K562 (cell line): ENCODE results near the gene AIF1. TPM values are rescaled to one million over a fixed set of nuclear protein-coding genes. Genes with fewer than 3 reads are reported as not detected.

Source experiments
- CBX5 ChIP-seq: IDR thresholded peaks from 2 replicates; pipeline ENCODE4 v1.6.1; 2014; ENCODE audit warnings: low read depth, borderline replicate concordance
- CBX8 ChIP-seq: fragments of 200-600 bp; sonication (generic); IDR thresholded peaks from 2 replicates; pipeline ENCODE4 v1.6.1; 2012; ENCODE audit warnings: borderline replicate concordance, mixed run types, low read depth, mild to moderate bottlenecking, moderate library complexity, mixed read lengths, low read length, control low read depth, inconsistent platforms; ENCODE audit not compliant: poor library complexity, severe bottlenecking; ENCODE audit errors: extremely low read depth
- E2F3 ChIP-seq: fragments of 250-450 bp; sonication (Bioruptor Pico); IDR thresholded peaks from 2 replicates; pipeline ENCODE4 v1.4.0; 2020; ENCODE audit warnings: mild to moderate bottlenecking
- EP300 ChIP-seq: IDR thresholded peaks from 2 replicates; pipeline ENCODE4 v1.6.1; 2012; ENCODE audit warnings: low read length, improper control_type of control experiment
- ESRRA ChIP-seq: fragments of 450-650 bp; IDR thresholded peaks from 2 replicates; pipeline ENCODE4 v1.6.1; 2014; ENCODE audit warnings: low read depth, mild to moderate bottlenecking, moderate library complexity, borderline replicate concordance
- ETV1 ChIP-seq: fragments of 450-650 bp; conservative IDR thresholded peaks from 2 replicates; pipeline ENCODE4 v1.6.1; 2016; ENCODE audit warnings: missing genetic modification characterization, control low read depth, low read depth, missing compliant biosample characterization
- FOSL1 ChIP-seq: fragments of 200-800 bp; sonication (Bioruptor generic); conservative IDR thresholded peaks from 2 replicates; pipeline ENCODE4 v1.6.1; 2016; ENCODE audit warnings: missing genetic modification characterization, missing compliant biosample characterization
- GTF2A2 ChIP-seq: IDR thresholded peaks from 2 replicates; pipeline ENCODE4 v1.6.1; 2016; ENCODE audit warnings: mild to moderate bottlenecking, missing genetic modification characterization, missing compliant biosample characterization
- HDAC2 ChIP-seq: fragments of 450-650 bp; IDR thresholded peaks from 2 replicates; pipeline ENCODE4 v1.6.1; 2016; ENCODE audit warnings: mild to moderate bottlenecking
- IRF2 ChIP-seq: sonication (generic); formaldehyde crosslinking; IDR thresholded peaks from 2 replicates; pipeline ENCODE4 v1.8.1; 2022; ENCODE audit warnings: mild to moderate bottlenecking, missing genetic modification reagents
- KAT7 ChIP-seq: sonication (generic); formaldehyde crosslinking; IDR thresholded peaks from 2 replicates; pipeline ENCODE4 v1.8.0; 2022; ENCODE audit warnings: missing genetic modification reagents, mild to moderate bottlenecking, borderline replicate concordance
- KDM4B ChIP-seq, 2 experiments: fragments of 450-650 bp in 1 of 2; sonication (generic) in 1 of 2; IDR thresholded peaks; 2 replicates each; pipeline ENCODE4 v1.6.1; 2016 to 2017; ENCODE audit warnings: borderline replicate concordance in 2 of 2, antibody characterized with exemption in 1 of 2, low read depth in 1 of 2, mild to moderate bottlenecking in 1 of 2
- KLF10 ChIP-seq: fragments of 250-450 bp; sonication (Bioruptor Pico); IDR thresholded peaks from 2 replicates; pipeline ENCODE4 v1.6.1; 2021; ENCODE audit warnings: matching md5 sums
- POLR2G ChIP-seq: fragments of 200-400 bp; formaldehyde crosslinking; IDR thresholded peaks from 2 replicates; pipeline ENCODE4 v1.6.1; 2017; ENCODE audit warnings: low read depth, mild to moderate bottlenecking, antibody characterized with exemption, low read length, moderate library complexity
- RBM14 ChIP-seq: fragments of 200-400 bp; formaldehyde crosslinking; IDR thresholded peaks from 2 replicates; pipeline ENCODE4 v1.6.1; 2018; ENCODE audit warnings: low read depth, mild to moderate bottlenecking, low read length, moderate library complexity, borderline replicate concordance; ENCODE audit not compliant: insufficient read depth
- SIN3B ChIP-seq: fragments of 450-650 bp; IDR thresholded peaks from 2 replicates; pipeline ENCODE4 v1.6.1; 2017; ENCODE audit warnings: low read depth, mild to moderate bottlenecking, moderate library complexity
- SMARCA4 ChIP-seq: fragments of 450-650 bp; IDR thresholded peaks from 2 replicates; pipeline ENCODE4 v1.6.1; 2016
- SRSF3 ChIP-seq: fragments of 200-400 bp; formaldehyde crosslinking; IDR thresholded peaks from 2 replicates; pipeline ENCODE4 v1.6.1; 2016; ENCODE audit warnings: mild to moderate bottlenecking, low read length, moderate library complexity; ENCODE audit not compliant: insufficient read depth
- TAL1 ChIP-seq: fragments of 450-650 bp; IDR thresholded peaks from 2 replicates; pipeline ENCODE4 v1.6.1; 2016; ENCODE audit warnings: mild to moderate bottlenecking
- TBL1XR1 ChIP-seq, 2 experiments: IDR thresholded peaks; 2 replicates each; pipeline ENCODE4 v1.6.1; 2012; ENCODE audit warnings: improper control_type of control experiment in 2 of 2, low read length in 2 of 2, mild to moderate bottlenecking in 1 of 2
- TCF15 ChIP-seq: fragments of 250-450 bp; sonication (Bioruptor Pico); IDR thresholded peaks from 2 replicates; pipeline ENCODE4 v1.8.0; 2022; ENCODE audit warnings: moderate library complexity, mild to moderate bottlenecking, inconsistent platforms
- TEAD1 ChIP-seq, 2 experiments: fragments of 450-650 bp in 1 of 2; sonication (generic) in 1 of 2; formaldehyde crosslinking; IDR thresholded peaks; 2 replicates each; pipeline versions ENCODE4 v1.4.0 to v1.8.0; 2020 to 2022; ENCODE audit warnings: mild to moderate bottlenecking in 2 of 2, missing genetic modification reagents in 1 of 2
- TSC22D4 ChIP-seq: fragments of 450-650 bp; IDR thresholded peaks from 2 replicates; pipeline ENCODE4 v1.6.1; 2016; ENCODE audit warnings: missing genetic modification characterization, missing biosample characterization, control low read depth
- ZBTB17 ChIP-seq: fragments of 450-650 bp; formaldehyde crosslinking; IDR thresholded peaks from 2 replicates; pipeline ENCODE4 v1.4.0; 2020; ENCODE audit warnings: mild to moderate bottlenecking
- ZEB2 ChIP-seq: fragments of 450-650 bp; IDR thresholded peaks from 2 replicates; pipeline ENCODE4 v1.6.1; 2016
- ZNF121 ChIP-seq: sonication (generic); formaldehyde crosslinking; conservative IDR thresholded peaks from 2 replicates; pipeline ENCODE4 v1.8.0; 2022; ENCODE audit warnings: missing genetic modification reagents
- ZNF134 ChIP-seq: fragments of 250-450 bp; sonication (Bioruptor Pico); conservative IDR thresholded peaks from 2 replicates; pipeline ENCODE4 v1.4.0; 2020
- ZNF217 ChIP-seq: sonication (generic); formaldehyde crosslinking; IDR thresholded peaks from 2 replicates; pipeline ENCODE4 v1.8.0; 2022; ENCODE audit warnings: mild to moderate bottlenecking, missing genetic modification reagents
- ZNF277 ChIP-seq: fragments of 250-450 bp; sonication (Bioruptor Pico); IDR thresholded peaks from 2 replicates; pipeline ENCODE4 v1.8.0; 2022; ENCODE audit warnings: inconsistent platforms, mild to moderate bottlenecking, moderate library complexity, borderline replicate concordance
- ZNF583 ChIP-seq: fragments of 250-450 bp; sonication (Bioruptor Pico); IDR thresholded peaks from 2 replicates; pipeline ENCODE4 v1.4.0; 2020
- polyA plus RNA-seq, 8 experiments: library from polyadenylated mRNA; depleted of rRNA in 4 of 8; stranded (reverse) in 5 of 8; unstranded in 3 of 8; fragments of >200 nt; fragmentation: Nextera tagmentation in 2 of 8; fragmentation: Illumina TruSeq in 1 of 8; extraction: Ambion mirVana in 2 of 8; extraction: Trizol in 1 of 8; gene quantifications; 2 replicates each; pipeline versions ENCODE4 v1.2.1 to v1.2.3, GENCODE V29; 2011 to 2014; ENCODE audit warnings: inconsistent platforms in 1 of 8, missing spikeins in 1 of 8
- total RNA-seq, 7 experiments: library from RNA; depleted of rRNA in 6 of 7; stranded (reverse); fragments of >200 nt in 6 of 7; fragmentation: Illumina TruSeq in 2 of 7; extraction: Trizol in 2 of 7; gene quantifications; 2 replicates each; pipeline versions ENCODE4 v1.2.1 to v1.2.3, GENCODE V29; 2011 to 2021; ENCODE audit warnings: low replicate concordance in 1 of 7

AIF1 gene
- total and polyA plus RNA-seq, 9 of the 15 experiments (the other 6 are each of a cell fraction or from before 2014, with no cell fraction given): 9.4 to 33.4 (median 19.4) TPM

DNA sequence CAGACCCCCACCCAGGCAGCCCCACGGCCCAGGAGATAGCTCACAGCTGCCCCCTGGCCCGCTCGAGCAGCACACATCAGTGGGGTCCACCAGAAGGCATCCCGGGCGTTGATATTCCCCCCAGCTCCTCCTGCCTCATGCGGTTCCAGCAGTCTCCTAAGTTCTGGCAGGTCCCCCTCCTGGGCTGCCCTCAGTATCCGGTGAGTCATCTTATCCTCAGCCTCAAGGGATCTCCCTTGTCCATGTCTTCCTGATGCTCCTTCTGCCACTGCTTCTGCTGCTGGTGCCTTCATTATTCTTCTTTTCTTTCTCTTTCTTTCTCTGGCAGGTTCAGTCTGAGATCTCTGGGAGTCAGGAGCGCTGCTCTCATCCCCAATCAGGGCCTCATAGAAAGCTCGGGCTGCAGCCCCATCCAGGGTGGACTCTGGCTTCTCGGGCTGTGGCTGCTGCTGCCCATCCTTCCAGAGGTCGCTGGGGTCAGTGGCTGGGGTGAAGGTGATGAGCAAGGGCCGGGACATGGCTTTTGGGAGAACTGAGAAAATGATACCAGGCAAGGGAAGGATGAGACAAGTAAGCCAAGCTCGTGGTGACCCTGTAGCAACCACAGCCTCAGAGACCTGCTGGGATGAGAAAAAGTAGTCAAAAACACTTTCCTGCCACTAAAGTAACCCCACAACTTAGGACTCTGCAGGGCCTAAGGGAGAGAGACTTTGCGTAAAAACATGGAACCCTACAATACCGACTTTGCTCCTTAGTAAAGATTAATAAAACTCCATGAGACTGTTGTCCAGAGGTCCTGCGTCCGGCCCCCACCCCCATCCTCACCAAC lies 49.1 kb downstream of the AIF1 start (continued):
- TF ChIP-seq ESRRA (peak; percentile 79), FOSL1 (tag) (no peak), POLR2G (peak; percentile 91), ZNF217 (CRISPR knock-in tag) (no peak), TAL1 (peak; percentile 32; the same call in 1 of the 2 replicates), E2F3 (CRISPR knock-in tag) (no peak), IRF2 (CRISPR knock-in tag) (no peak), KAT7 (CRISPR knock-in tag) (no peak), CBX8 (no peak), TCF15 (0 out of 2 replicates have a peak, but pooled peaks have one; percentile 70), SIN3B (no peak), ZNF121 (CRISPR knock-in tag) (no peak), ZBTB17 (CRISPR knock-in tag) (0 out of 2 replicates have a peak, but pooled peaks have one; percentile 41), SRSF3 (no peak), ZNF134 (CRISPR knock-in tag) (no peak), TEAD1 (CRISPR knock-in tag; IDR thresholded peaks at IDR 0.05) (no peak; a peak in 1 of 4 replicates), ZNF583 (CRISPR knock-in tag) (0 out of 2 replicates have a peak, but pooled peaks have one; percentile 39), EP300 (peak; percentile 58; the same call in 1 of the 2 replicates), GTF2A2 (no peak), CBX5 (no peak), SMARCA4 (peak; percentile 96), ETV1 (tag) (peak; percentile 94), ZNF277 (no peak), TSC22D4 (tag) (no peak), TBL1XR1 (IDR thresholded peaks at IDR 0.05; ENCODE audit: low read length in 2 of 2) (peak in 1 of 2 experiments; percentile 23; a peak in 1 of 4 replicates), KLF10 (no peak), KDM4B (IDR thresholded peaks at IDR 0.05; ENCODE audit: borderline replicate concordance in 2 of 2, low read depth in 1 of 2) (no peak), ZEB2 (no peak), RBM14 (no peak), HDAC2 (peak; percentile 93)
